Measurements from ENCODE around the gene IFNB1. TPM values are rescaled to one million over a fixed set of nuclear protein-coding genes. Genes with fewer than 3 reads are reported as not detected.

IFNB1 gene
- total and polyA plus RNA-seq, 2 donors (not counting 1 experiment from before 2014, with no cell fraction given) = not detected

GRCh38 chr9:21084242-21084850 is 6.6 kb upstream of the IFNB1 start:
- intact Hi-C loops (cut with micrococcal nuclease) = no loop called here
- Histone ChIP-seq H3K79me2 (ENCODE audit: control insufficient read depth, insufficient read depth, low read length) (no peaks in the 10 kb centered on the region), H3K9me3 (ENCODE audit: control extremely low read depth in 1 of 3, control insufficient read depth in 2 of 3, insufficient read depth in 1 of 3, low read length in 2 of 3) (peaks cover 0 to 14% (median 6%) of the 10 kb centered on the region in 3 donors), H3K36me3 (replicated peaks in 1 of 2; ENCODE audit: control extremely low read depth in 1 of 2, control insufficient read depth in 1 of 2, extremely low read depth in 1 of 2, insufficient read depth in 2 of 2, low read length in 1 of 2) (no peaks in the 10 kb centered on the region), H3K9ac (ENCODE audit: low read length) (no peak overlapping the region), H3K27me3 (replicated peaks in 1 of 4; ENCODE audit: control extremely low read depth in 1 of 4, control insufficient read depth in 3 of 4, insufficient read depth in 4 of 4, low read length in 3 of 4) (peaks cover 0 to 2% (median 0%) of the 10 kb centered on the region in 4 experiments), H2AFZ (ENCODE audit: insufficient read depth, low read depth, low read length, poor library complexity, severe bottlenecking) (no peak overlapping the region), H3K4me1 (ENCODE audit: control insufficient read depth in 2 of 2, insufficient read depth in 2 of 2, low read length in 2 of 2) (peaks cover 0 to 3% of the 10 kb centered on the region in 2 donors), H3K4me3 (ENCODE audit: control extremely low read depth in 1 of 5, extremely low read depth in 1 of 5, insufficient read depth in 1 of 5, low read depth in 2 of 5, low read length in 4 of 5) (no peak overlapping the region), H4K20me1 (ENCODE audit: control insufficient read depth, insufficient read depth, low read length, poor library complexity, severe bottlenecking) (no peaks in the 10 kb centered on the region), H3K27ac (ENCODE audit: low read length in 2 of 2) (no peak overlapping the region), H3K4me2 (replicated peaks; ENCODE audit: low read depth, low read length, poor library complexity, severe bottlenecking) (no peak overlapping the region)
- ChIA-PET POLR2A (no interaction called here), CTCF (no interaction called here)
- ATAC-seq (ENCODE audit: low read depth) (no peak), DNase-seq (no peak)
- H3K27ac Mint-ChIP-seq = no peak overlapping the region
- H3K9me3 Mint-ChIP-seq (ENCODE audit: insufficient read depth) = no peaks in the 10 kb centered on the region
- peaks cover 1% of the 10 kb centered on the region for H3K4me1 Mint-ChIP-seq
- TF ChIP-seq, protein P1, sequence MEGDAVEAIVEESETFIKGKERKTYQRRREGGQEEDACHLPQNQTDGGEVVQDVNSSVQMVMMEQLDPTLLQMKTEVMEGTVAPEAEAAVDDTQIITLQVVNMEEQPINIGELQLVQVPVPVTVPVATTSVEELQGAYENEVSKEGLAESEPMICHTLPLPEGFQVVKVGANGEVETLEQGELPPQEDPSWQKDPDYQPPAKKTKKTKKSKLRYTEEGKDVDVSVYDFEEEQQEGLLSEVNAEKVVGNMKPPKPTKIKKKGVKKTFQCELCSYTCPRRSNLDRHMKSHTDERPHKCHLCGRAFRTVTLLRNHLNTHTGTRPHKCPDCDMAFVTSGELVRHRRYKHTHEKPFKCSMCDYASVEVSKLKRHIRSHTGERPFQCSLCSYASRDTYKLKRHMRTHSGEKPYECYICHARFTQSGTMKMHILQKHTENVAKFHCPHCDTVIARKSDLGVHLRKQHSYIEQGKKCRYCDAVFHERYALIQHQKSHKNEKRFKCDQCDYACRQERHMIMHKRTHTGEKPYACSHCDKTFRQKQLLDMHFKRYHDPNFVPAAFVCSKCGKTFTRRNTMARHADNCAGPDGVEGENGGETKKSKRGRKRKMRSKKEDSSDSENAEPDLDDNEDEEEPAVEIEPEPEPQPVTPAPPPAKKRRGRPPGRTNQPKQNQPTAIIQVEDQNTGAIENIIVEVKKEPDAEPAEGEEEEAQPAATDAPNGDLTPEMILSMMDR (IDR thresholded peaks at IDR 0.05) = no peak
- no peak for TF ChIP-seq EZH2 (IDR thresholded peaks at IDR 0.05; ENCODE audit: borderline replicate concordance, insufficient read depth, low read depth, low read length, poor library complexity, severe bottlenecking)
- peaks cover 10% of the 10 kb centered on the region for H3K27me3 Mint-ChIP-seq
- no peak overlapping the region for H3K4me3 Mint-ChIP-seq

GRCh38 chr9:21082671-21083070 is 4.9 kb upstream of the IFNB1 start:
- Histone ChIP-seq H3K9ac (ENCODE audit: low read length) (no peak overlapping the region), H3K36me3 (replicated peaks in 1 of 2; ENCODE audit: control extremely low read depth in 1 of 2, control insufficient read depth in 1 of 2, extremely low read depth in 1 of 2, insufficient read depth in 2 of 2, low read length in 1 of 2) (no peaks in the 10 kb centered on the region), H3K27me3 (replicated peaks in 1 of 4; ENCODE audit: control extremely low read depth in 1 of 4, control insufficient read depth in 3 of 4, insufficient read depth in 4 of 4, low read length in 3 of 4) (peaks cover 0 to 2% (median 0%) of the 10 kb centered on the region in 4 experiments), H3K27ac (ENCODE audit: low read length in 2 of 2) (no peak overlapping the region), H4K20me1 (ENCODE audit: control insufficient read depth, insufficient read depth, low read length, poor library complexity, severe bottlenecking) (no peaks in the 10 kb centered on the region), H3K9me3 (ENCODE audit: control extremely low read depth in 1 of 3, control insufficient read depth in 2 of 3, insufficient read depth in 1 of 3, low read length in 2 of 3) (peaks cover 0 to 11% (median 6%) of the 10 kb centered on the region in 3 donors), H2AFZ (ENCODE audit: insufficient read depth, low read depth, low read length, poor library complexity, severe bottlenecking) (no peak overlapping the region), H3K4me2 (replicated peaks; ENCODE audit: low read depth, low read length, poor library complexity, severe bottlenecking) (no peak overlapping the region), H3K4me3 (ENCODE audit: control extremely low read depth in 1 of 5, extremely low read depth in 1 of 5, insufficient read depth in 1 of 5, low read depth in 2 of 5, low read length in 4 of 5) (no peak overlapping the region), H3K4me1 (ENCODE audit: control insufficient read depth in 2 of 2, insufficient read depth in 2 of 2, low read length in 2 of 2) (peaks cover 0 to 3% of the 10 kb centered on the region in 2 donors), H3K79me2 (ENCODE audit: control insufficient read depth, insufficient read depth, low read length) (no peaks in the 10 kb centered on the region)
- no peak for DNase-seq
- ATAC-seq (ENCODE audit: low read depth) = no peak
- H3K27ac Mint-ChIP-seq = no peak overlapping the region
- CTCF ChIA-PET = interaction anchor here (1.5 kb wide), 1 partner anchor 28 kb away, joined by 3 read pairs; no protein-coding TSS in a partner anchor
- TF ChIP-seq, protein P1 (IDR thresholded peaks at IDR 0.05) = no peak
- no peak for TF ChIP-seq EZH2 (IDR thresholded peaks at IDR 0.05; ENCODE audit: borderline replicate concordance, insufficient read depth, low read depth, low read length, poor library complexity, severe bottlenecking)
- H3K4me1 Mint-ChIP-seq = peaks cover 1% of the 10 kb centered on the region
- intact Hi-C loops (cut with micrococcal nuclease) = no loop called here
- no CpG with 5 or more reads among the region's 4 CpGs for WGBS (ENCODE audit: insufficient coverage)
- no peaks in the 10 kb centered on the region for H3K9me3 Mint-ChIP-seq (ENCODE audit: insufficient read depth)
- POLR2A ChIA-PET = no interaction called here
- peaks cover 10% of the 10 kb centered on the region for H3K27me3 Mint-ChIP-seq
- H3K4me3 Mint-ChIP-seq = no peak overlapping the region
